IPS-20b (cell line): ENCODE measurements around the gene HEG1.
"Not testable (repeated sequence)": the region's sequence is repeated elsewhere in the genome, so short reads cannot be mapped to it uniquely, and the experiment has no call there.

Experiments
- H3K27ac ChIP-seq: one replicate; pipeline ENCODE4 v1.5.1; 2013; ENCODE audit warnings: low read length
- H3K27me3 ChIP-seq: 2 replicates; pipeline ENCODE4 v1.6.1; 2013; ENCODE audit warnings: mild to moderate bottlenecking, low read length, inconsistent platforms; ENCODE audit not compliant: insufficient read depth
- H3K36me3 ChIP-seq: 2 replicates; pipeline ENCODE4 v1.6.1; 2013; ENCODE audit warnings: low read depth, mild to moderate bottlenecking, inconsistent platforms, low read length, moderate library complexity; ENCODE audit not compliant: insufficient read depth
- H3K4me1 ChIP-seq: 2 replicates; pipeline ENCODE4 v1.6.1; 2013; ENCODE audit warnings: mild to moderate bottlenecking, control low read depth, inconsistent platforms, low read length, moderate library complexity; ENCODE audit not compliant: insufficient read depth
- H3K4me3 ChIP-seq: 2 replicates; pipeline ENCODE4 v1.5.1; 2013; ENCODE audit warnings: mild to moderate bottlenecking, low read length, inconsistent platforms
- H3K9ac ChIP-seq: 2 replicates; pipeline ENCODE4 v1.6.1; 2013; ENCODE audit warnings: low read depth, mild to moderate bottlenecking, inconsistent platforms, low read length, moderate library complexity
- H3K9me3 ChIP-seq: 2 replicates; pipeline ENCODE4 v1.6.1; 2013; ENCODE audit warnings: mild to moderate bottlenecking, low read depth, low read length, inconsistent platforms; ENCODE audit not compliant: insufficient read depth

HEG1 gene

DNA sequence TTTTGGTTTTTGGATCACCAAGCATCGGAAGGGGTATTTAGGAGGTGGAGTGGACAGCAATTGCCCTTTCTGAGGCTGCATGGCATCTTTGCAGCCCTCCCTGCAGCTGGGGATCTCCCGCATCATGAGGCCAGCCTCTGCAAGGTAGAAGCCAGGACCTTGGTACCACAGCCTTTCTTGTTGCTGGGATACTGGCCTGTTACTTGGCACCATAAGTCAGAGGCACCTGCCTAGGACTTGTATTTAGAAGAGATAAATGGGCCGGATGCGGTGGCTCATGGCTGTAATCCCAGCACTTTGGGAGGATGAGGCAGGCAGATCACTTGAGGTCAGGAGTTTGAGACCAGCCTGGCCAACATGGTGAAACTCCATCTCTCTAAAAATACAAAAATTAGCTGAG is 97.8 kb downstream of the HEG1 start:
- H3K9me3 ChIP-seq, H3K9ac ChIP-seq, H3K36me3 ChIP-seq, H3K27me3 ChIP-seq, H3K4me1 ChIP-seq, H3K4me3 ChIP-seq, H3K27ac ChIP-seq: not testable (repeated sequence)

DNA sequence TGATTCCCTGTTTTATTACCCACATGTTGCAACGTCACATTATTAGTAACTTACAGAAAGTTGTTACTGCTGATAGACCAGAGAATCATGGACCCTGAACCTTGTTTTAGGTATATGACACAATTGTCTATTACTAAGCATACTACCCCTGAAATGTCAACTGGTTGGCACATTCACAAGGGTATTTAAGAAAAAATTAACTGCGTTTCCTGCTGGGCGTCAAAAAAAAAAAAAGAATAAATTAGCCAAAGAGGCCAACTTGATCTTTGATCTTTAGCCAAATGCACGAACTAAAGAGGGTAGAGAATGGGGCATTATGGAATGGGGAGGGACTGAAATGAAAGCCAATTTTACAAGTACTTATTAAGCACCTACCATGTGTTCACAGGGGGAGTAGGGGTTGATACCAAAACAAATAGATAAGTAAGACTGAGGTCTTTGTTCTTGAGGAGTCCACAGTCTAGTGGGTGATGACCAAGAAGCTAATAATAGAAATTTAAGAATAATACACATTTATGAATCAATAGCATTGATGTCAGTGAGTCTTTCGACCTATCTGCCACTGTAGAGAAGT is 103.4 kb downstream of the HEG1 start:
- Histone ChIP-seq H3K4me3 (no peak overlapping the region), H3K4me1 (no peaks in the 10 kb centered on the region), H3K9ac (no peak overlapping the region), H3K27me3 (no peaks in the 10 kb centered on the region), H3K27ac (no peak overlapping the region), H3K9me3 (no peaks in the 10 kb centered on the region), H3K36me3 (no peaks in the 10 kb centered on the region)

DNA sequence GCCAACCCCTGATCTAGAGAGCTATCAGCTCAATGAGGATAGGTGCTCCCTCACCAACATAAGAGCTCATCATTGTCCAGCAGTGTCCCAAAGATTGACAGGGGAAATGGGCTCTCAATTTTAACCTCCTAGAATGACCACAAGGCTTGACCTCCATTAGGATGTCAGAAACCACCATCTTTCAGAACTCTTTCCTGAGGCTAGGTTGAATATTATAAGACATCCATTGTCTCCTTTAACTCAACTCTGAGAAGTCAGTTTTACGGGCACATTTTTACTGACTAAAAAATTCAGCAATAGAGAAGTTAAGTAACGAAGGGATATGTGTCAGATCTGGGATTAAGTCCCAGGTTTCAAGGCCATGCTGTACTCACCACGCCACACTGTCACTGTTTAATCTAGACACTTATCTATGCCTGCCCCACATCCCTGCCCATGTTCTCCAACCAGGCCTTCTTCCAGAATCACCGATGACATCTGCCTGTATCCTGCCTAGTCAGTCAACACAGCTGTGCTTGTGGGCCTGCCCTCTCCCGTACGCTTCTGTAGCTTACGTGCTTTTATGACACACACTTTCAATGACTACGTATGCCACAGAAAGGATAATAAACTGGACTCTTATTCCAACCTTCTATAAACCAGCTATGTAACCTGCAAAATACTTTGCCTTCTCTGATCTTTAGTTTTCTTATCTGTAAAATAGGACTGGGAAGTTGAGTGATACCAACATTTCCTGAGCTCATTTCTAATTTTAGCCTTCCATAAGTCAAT is 104.1 kb downstream of the HEG1 start:
- H3K9ac ChIP-seq = no peak overlapping the region
- H3K4me3 ChIP-seq = no peak overlapping the region
- no peaks in the 10 kb centered on the region for H3K9me3 ChIP-seq
- no peaks in the 10 kb centered on the region for H3K4me1 ChIP-seq
- H3K27ac ChIP-seq = no peak overlapping the region
- no peaks in the 10 kb centered on the region for H3K36me3 ChIP-seq
- no peaks in the 10 kb centered on the region for H3K27me3 ChIP-seq

DNA sequence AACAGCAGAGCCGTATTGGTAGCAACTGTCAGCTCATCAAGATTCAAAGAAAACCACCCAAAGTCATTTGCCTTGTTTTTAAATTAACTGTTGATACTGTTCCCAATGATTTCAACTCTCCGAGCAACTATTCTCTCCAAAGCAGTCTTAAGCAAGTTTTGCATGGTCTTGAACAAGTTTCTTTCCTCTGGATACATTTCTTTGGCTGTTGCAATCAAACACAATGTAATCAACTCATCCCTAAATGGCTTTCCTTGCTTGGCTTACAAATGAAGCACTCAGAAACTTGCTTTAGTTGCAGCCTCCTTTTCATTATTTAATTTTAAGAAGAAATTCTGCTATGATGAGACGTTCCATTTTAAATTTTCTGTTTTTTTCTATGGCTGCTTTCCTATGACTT is 105.8 kb downstream of the HEG1 start:
- Histone ChIP-seq H3K4me1 (no peaks in the 10 kb centered on the region), H3K4me3 (no peak overlapping the region)

DNA sequence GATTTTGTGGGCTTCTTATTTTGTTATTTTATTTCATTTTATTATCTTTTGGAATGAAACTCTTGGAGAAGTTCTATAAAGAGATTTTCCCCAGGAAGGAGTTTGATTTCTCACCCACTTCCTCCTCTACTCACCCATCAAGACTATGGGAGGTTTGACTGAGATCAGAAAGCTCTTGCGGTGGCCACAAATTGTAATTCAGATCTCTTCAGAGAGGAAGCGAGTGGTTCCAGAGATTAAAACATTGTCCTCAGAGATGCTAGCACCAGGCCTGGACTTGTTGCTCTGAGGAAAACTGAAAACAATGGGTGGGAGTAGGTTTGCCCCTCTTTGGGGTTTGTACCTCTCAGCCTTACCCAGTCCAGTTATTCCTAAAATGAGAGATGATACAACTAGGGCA is 113.2 kb downstream of the HEG1 start:
- H3K27ac ChIP-seq = no peak overlapping the region
- no peaks in the 10 kb centered on the region for H3K27me3 ChIP-seq
- H3K9me3 ChIP-seq = no peaks in the 10 kb centered on the region
- H3K4me1 ChIP-seq = no peaks in the 10 kb centered on the region
- H3K36me3 ChIP-seq = no peaks in the 10 kb centered on the region
- no peak overlapping the region for H3K4me3 ChIP-seq
- H3K9ac ChIP-seq = no peak overlapping the region

More for the DNA sequence above, 105.8 kb downstream of the HEG1 start:
- Histone ChIP-seq H3K27me3 (no peaks in the 10 kb centered on the region), H3K9ac (no peak overlapping the region), H3K9me3 (no peaks in the 10 kb centered on the region), H3K36me3 (no peaks in the 10 kb centered on the region), H3K27ac (no peak overlapping the region)

DNA sequence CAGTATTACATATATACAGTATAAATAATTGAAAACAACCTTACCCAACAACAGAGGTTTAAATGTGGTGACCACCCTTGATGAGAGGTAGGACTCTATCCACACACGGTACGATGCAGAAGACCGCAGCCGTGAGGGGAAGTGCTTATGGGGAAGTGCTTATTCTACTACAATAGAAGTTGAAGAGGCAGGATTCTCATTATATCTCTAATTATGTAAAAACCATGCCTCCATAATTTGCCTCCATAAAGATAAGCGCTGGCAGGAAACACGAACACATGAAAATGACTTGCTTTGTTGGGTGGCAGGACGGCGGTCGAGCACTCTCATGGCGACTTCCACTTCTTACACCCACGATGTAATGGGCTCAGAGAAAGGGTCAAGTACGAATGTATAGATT is 114.0 kb downstream of the HEG1 start:
- Histone ChIP-seq H3K9ac (no peak overlapping the region), H3K4me1 (no peaks in the 10 kb centered on the region), H3K27ac (no peak overlapping the region), H3K9me3 (no peaks in the 10 kb centered on the region), H3K27me3 (no peaks in the 10 kb centered on the region), H3K4me3 (no peak overlapping the region), H3K36me3 (no peaks in the 10 kb centered on the region)

DNA sequence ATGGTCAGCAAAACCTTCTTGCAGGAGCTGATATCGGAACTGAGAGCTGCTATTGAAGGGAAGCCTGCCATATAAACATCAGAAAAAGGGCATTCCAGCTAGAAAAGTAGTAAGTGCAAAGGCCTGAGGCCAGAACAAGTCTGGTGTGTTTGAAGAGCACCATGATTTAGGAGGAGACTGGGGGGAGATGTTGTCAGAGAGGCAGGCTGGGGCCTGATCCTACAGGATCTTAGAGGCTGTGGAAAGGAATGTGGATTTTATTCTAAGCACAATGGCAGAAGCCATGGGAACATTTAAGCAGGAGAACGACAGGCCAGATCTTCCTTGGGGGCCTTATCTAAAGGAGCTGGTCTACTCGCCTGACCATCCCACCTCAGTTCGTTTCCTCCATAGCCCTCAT is 116.1 kb downstream of the HEG1 start:
- Histone ChIP-seq H3K9me3 (no peaks in the 10 kb centered on the region), H3K4me3 (no peak overlapping the region), H3K27me3 (no peaks in the 10 kb centered on the region), H3K36me3 (no peaks in the 10 kb centered on the region), H3K27ac (no peak overlapping the region), H3K4me1 (no peaks in the 10 kb centered on the region), H3K9ac (no peak overlapping the region)

DNA sequence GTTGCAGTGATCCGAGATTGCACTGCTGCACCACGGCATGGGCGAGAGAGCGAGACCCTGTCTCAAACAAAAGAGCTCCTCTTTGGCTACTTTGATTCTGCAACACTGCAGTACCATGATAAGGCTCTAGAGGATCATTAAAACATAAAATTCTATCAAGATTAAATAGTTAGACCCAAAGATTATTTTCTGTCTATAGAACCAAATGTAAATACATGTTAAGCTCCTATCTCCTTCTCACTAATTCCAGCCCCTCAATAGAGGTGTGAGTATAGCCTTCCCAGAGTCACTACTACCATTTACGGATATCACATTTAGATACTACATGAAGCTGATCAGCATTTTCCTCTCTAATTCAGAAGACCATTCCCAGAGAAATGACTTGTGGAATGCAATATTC is 116.9 kb downstream of the HEG1 start:
- H3K9me3 ChIP-seq = no peaks in the 10 kb centered on the region

DNA sequence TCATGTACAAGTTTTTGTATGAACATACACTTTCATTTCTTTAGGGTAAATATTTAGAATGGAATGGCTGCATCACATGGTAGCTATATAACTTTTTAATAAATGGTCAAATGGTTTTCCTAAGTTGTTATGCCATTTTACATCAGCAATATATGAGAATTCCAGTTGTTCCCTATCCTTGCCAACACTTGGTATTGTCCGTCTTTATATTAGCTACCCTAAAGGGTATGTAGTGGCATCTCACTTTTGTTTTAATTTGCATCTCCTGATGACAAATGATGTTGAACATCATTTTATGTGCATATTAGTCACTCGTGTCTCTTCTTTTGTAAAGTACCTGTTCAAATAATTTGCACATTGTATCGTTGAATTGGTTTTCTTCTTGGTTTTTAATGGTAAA is 118.7 kb downstream of the HEG1 start:
- Histone ChIP-seq H3K4me3 (no peak overlapping the region), H3K36me3 (no peaks in the 10 kb centered on the region), H3K27ac (no peak overlapping the region), H3K9me3 (no peaks in the 10 kb centered on the region), H3K4me1 (no peaks in the 10 kb centered on the region), H3K9ac (no peak overlapping the region), H3K27me3 (no peaks in the 10 kb centered on the region)

More for the DNA sequence above, 116.9 kb downstream of the HEG1 start:
- no peak overlapping the region for H3K4me3 ChIP-seq
- H3K4me1 ChIP-seq = no peaks in the 10 kb centered on the region
- no peaks in the 10 kb centered on the region for H3K36me3 ChIP-seq
- no peak overlapping the region for H3K27ac ChIP-seq
- no peak overlapping the region for H3K9ac ChIP-seq
- H3K27me3 ChIP-seq = no peaks in the 10 kb centered on the region

DNA sequence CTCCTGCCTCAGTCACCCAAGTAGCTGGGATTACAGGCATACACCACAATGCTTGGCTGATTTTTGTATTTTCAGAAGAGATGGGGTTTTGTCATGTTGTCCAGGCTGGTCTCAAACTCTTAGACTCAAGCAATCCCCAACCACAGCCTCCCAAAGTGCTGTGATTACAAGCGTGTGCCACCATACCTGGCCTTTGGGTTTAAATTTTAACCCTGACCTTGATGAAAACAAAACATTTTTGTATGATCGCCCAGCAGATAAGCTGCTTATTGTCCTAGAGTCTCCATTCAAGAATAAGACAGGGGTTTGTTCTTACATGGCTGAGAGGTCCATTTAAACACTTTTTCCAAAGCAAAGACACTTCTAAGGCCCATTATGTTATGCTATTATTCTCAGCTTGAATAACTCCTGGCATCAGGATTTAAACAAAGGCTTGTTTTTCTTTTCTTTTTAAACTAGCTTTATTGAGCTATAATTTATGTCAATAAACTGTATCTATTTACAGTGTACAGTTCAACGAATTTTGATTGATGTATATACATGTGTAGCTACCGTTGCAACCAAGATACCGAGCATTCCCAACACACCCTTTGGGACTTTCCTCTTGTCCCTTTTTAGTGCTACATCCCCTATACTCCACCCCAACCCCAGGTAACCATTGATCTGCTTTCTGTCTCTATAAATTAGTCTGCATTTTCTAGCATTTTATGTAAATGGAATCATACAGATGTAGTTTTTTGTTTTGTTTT is 119.8 kb downstream of the HEG1 start:
- Histone ChIP-seq H3K9ac (no peak overlapping the region), H3K36me3 (no peaks in the 10 kb centered on the region), H3K27me3 (no peaks in the 10 kb centered on the region), H3K27ac (no peak overlapping the region), H3K9me3 (no peaks in the 10 kb centered on the region), H3K4me1 (no peaks in the 10 kb centered on the region), H3K4me3 (no peak overlapping the region)

DNA sequence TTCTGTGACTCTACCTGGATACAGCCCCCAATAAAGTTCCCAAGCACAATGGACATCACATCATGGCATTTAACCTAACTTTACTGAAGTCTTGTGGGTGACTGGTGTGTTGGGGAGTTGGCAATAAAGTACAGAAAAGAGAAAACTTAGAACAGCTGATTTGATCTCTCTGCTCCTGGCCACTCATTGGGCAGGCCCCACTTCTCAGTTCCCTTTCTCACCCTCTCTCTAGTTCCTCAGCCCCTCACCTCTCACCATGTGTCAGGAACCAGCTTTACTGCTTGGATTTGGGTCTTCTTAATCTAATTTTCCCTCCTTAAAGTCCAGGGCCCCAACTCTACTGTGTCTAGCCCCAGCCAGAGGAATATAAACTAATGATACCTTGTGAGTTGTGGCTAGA is 120.5 kb downstream of the HEG1 start:
- Histone ChIP-seq H3K4me3 (no peak overlapping the region), H3K27me3 (no peaks in the 10 kb centered on the region), H3K9me3 (no peaks in the 10 kb centered on the region), H3K36me3 (no peaks in the 10 kb centered on the region), H3K4me1 (no peaks in the 10 kb centered on the region), H3K9ac (no peak overlapping the region), H3K27ac (no peak overlapping the region)

DNA sequence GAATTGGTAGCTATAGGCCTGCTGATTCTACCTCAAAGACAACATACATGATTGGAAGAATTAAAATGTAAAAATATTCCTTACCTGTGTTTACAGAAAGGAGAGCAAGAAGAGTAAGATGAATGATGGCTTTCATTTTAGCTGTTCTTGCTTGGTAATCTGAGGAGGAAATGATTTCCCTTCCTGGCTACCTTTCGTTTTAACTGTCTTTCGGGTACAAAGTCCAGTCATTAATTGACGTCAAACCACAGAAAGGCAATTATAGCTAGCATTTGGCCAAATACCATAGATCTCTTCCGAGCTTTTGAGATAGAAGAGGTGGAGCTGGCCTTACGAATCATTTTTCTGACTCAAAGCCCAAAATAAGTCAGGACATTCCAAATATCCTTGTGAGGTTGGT is 121.2 kb downstream of the HEG1 start, which contains the start of gene MUC13:
Gene MUC13, minus strand, starts transcription at position 175 of the 400 bp plus-strand sequence. Its CDS starts 39 bp downstream, at position 136.
- Histone ChIP-seq H3K4me1 (no peaks in the 10 kb centered on the region), H3K27ac (no peak within 1 kb of the TSS), H3K4me3 (no peak within 1 kb of the TSS), H3K27me3 (no peaks in the 10 kb centered on the region), H3K9ac (no peak within 1 kb of the TSS), H3K9me3 (no peaks in the 10 kb centered on the region), H3K36me3 (no peaks in the 10 kb centered on the region)
